Panc1 (cell line): ENCODE data around the gene CBARP. TPM values are rescaled to one million over a fixed set of nuclear protein-coding genes. Genes with fewer than 3 reads are reported as not detected.

Experiments
- ATAC-seq: fragments of 200-7000 bp; cut with Tn5 transposase; 2 replicates; pipeline ENCODE4 v1.9.1; 2020; ENCODE audit warnings: mild to moderate bottlenecking, moderate library complexity
- BruUV-seq: library from RNA; stranded (reverse); fragments of 400-500 nt; replicated peaks from 2 replicates; lab custom pipeline; 2021; lab: Mats Ljungman, UMichigan
- CTCF ChIA-PET: fragments of 300-600 bp; sonication (Branson Sonifier 250); formaldehyde crosslinking; loops from one replicate; lab custom pipeline; 2022; ENCODE audit warnings: antibody characterized with exemption; lab: Charles Lee
- POLR2A ChIA-PET: fragments of 300-600 bp; sonication (Branson Sonifier 250); formaldehyde crosslinking; loops from one replicate; lab custom pipeline; 2022; ENCODE audit warnings: antibody characterized with exemption; lab: Charles Lee
- DNase-seq: peaks from one replicate; pipeline ENCODE4 v3.0.0-alpha.2; 2010; ENCODE audit warnings: low read depth, low spot score
- H3K27ac ChIP-seq: 2 replicates; pipeline ENCODE4 v1.5.1; 2011; ENCODE audit warnings: mild to moderate bottlenecking, low read length, inconsistent platforms
- H3K27me3 ChIP-seq: fragments of 200-500 bp; sonication (Bioruptor generic); 2 replicates; pipeline ENCODE4 v1.6.0; 2014; ENCODE audit warnings: low read length, inconsistent platforms; ENCODE audit not compliant: control insufficient read depth, insufficient read depth
- H3K36me3 ChIP-seq: fragments of 200-500 bp; sonication (Bioruptor generic); 2 replicates; pipeline ENCODE4 v1.5.1; 2014; ENCODE audit warnings: inconsistent platforms, mild to moderate bottlenecking, low read length, moderate library complexity; ENCODE audit not compliant: control insufficient read depth, insufficient read depth
- H3K4me1 ChIP-seq: 2 replicates; pipeline ENCODE4 v1.5.1; 2011; ENCODE audit warnings: inconsistent platforms, mild to moderate bottlenecking, low read length, moderate library complexity; ENCODE audit not compliant: control insufficient read depth, insufficient read depth
- H3K4me3 ChIP-seq, 2 experiments: 2 replicates each; pipeline ENCODE4 v1.5.1; 2011 to 2012; ENCODE audit warnings: low read depth in 2 of 2, low read length in 2 of 2, mild to moderate bottlenecking in 2 of 2, inconsistent platforms in 1 of 2, moderate library complexity in 1 of 2
- H3K9me3 ChIP-seq: fragments of 200-500 bp; sonication (Bioruptor generic); 2 replicates; pipeline ENCODE4 v1.5.1; 2014; ENCODE audit warnings: low read depth, mild to moderate bottlenecking, inconsistent platforms, low read length, moderate library complexity; ENCODE audit not compliant: control insufficient read depth, insufficient read depth
- CTCF ChIP-seq: fragments of 450-650 bp; IDR thresholded peaks from 2 replicates; pipeline ENCODE4 v1.5.1; 2017; ENCODE audit warnings: mild to moderate bottlenecking
- POLR2AphosphoS5 ChIP-seq: IDR thresholded peaks from 2 replicates; pipeline ENCODE4 v1.6.1; 2012; ENCODE audit warnings: mild to moderate bottlenecking, low read depth, low read length, moderate library complexity
- REST ChIP-seq, 2 experiments: IDR thresholded peaks; 2 replicates each; pipeline ENCODE4 v1.6.1; 2011 to 2012; ENCODE audit warnings: low read depth in 2 of 2, control low read depth in 1 of 2, low read length in 1 of 2, mild to moderate bottlenecking in 1 of 2, moderate library complexity in 1 of 2; ENCODE audit not compliant: insufficient read depth in 1 of 2
- SIN3A ChIP-seq: IDR thresholded peaks from 2 replicates; pipeline ENCODE4 v1.6.1; 2012; ENCODE audit warnings: low read depth, mild to moderate bottlenecking, low read length, moderate library complexity, borderline replicate concordance; ENCODE audit not compliant: insufficient read depth
- TCF7L2 ChIP-seq: IDR thresholded peaks from 2 replicates; pipeline ENCODE4 v1.6.1; 2011; ENCODE audit warnings: mild to moderate bottlenecking, low read depth, low read length, inconsistent platforms
- in situ Hi-C: cut with HindIII; loops from 2 replicates; pipeline ENCODE4 v1.10.0; 2016; ENCODE audit warnings: low sequenced_read_pairs, low pct_unique_long_range_greater_than_20kb
- intact Hi-C: fragments of 100-400 bp; cut with micrococcal nuclease; formaldehyde crosslinking; loops from one replicate; pipeline ENCODE4 v1.10.0; 2022; ENCODE audit not compliant: unreplicated experiment
- total RNA-seq: library from RNA; stranded (reverse); gene quantifications from one replicate; pipeline ENCODE4 v1.2.1, GENCODE V29; 2021; ENCODE audit not compliant: unreplicated experiment

CBARP gene
- total RNA-seq, 1 experiment from 2014 or later: 14.5 TPM

GRCh38 chr19:1252821-1253513 lies 15.2 kb upstream of the CBARP start:
- ChIA-PET POLR2A (no interaction called here), CTCF (interaction anchor here (0.5 to 1.0 kb wide), 3 partner anchors 8 to 43 kb away, joined by 3 read pairs; no protein-coding TSS in a partner anchor)
- in situ Hi-C loops (no loop called here), intact Hi-C loops (no loop called here)
- DNase-seq: no peak
- Histone ChIP-seq H3K27me3 (no peaks in the 10 kb centered on the region), H3K9me3 (no peaks in the 10 kb centered on the region), H3K4me3 (peak overlapping the region; percentile 59 to 68), H3K36me3 (peaks cover 5% of the 10 kb centered on the region), H3K27ac (peak overlapping the region; percentile 85), H3K4me1 (peaks cover 39% of the 10 kb centered on the region)
- no peak for TF ChIP-seq SIN3A
- TF ChIP-seq POLR2AphosphoS5: no peak
- TF ChIP-seq CTCF: no peak
- ATAC-seq: 0 out of 2 replicates have a peak, but pooled peaks have one; percentile 8
- no TSS peak for BruUV-seq

DNA sequence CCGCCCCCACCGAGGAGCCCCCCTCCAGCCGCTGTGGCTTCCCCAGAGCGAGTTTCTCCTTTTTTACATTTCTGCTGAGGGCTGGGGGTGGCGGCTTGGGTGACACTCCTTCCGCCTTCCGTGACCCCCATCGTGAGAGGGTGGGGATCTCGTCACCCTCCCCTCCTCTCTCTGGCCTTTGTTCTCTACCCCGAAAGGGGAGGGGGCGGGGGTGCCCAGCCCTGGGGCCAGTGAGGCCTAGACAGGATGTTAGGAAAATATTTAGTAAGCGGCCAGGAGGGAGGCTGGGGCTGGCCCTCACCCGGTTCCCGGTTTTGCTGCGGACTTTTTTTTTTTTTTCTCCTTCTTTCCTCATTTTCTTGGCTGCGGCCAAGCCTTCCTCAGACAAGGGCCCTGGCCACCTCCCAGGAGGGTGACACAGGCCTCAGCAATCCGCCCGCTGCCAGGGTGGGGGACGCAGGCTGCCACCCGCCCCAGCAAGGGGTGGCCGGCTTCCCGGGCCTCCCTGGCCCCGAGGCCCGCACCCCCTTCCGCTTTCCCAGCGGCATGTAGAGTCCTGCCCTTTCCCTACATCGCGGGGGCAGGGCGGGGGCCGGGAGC lies 14.5 kb upstream of the CBARP start:
- Histone ChIP-seq H3K9me3 (no peaks in the 10 kb centered on the region), H3K36me3 (peaks cover 5% of the 10 kb centered on the region), H3K27ac (peak overlapping the region; percentile 85), H3K27me3 (no peaks in the 10 kb centered on the region), H3K4me1 (peaks cover 33% of the 10 kb centered on the region), H3K4me3 (peak overlapping the region; percentile 59 to 68)
- DNase-seq (no peak), ATAC-seq (no peak)
- intact Hi-C loops: no loop called here
- no peak for TF ChIP-seq REST (IDR thresholded peaks at IDR 0.05; ENCODE audit: insufficient read depth in 1 of 2, low read depth in 2 of 2, low read length in 1 of 2)
- TF ChIP-seq TCF7L2: 0 out of 2 replicates have a peak, but pooled peaks have one; percentile 14
- no peak for TF ChIP-seq CTCF
- no peak for TF ChIP-seq SIN3A
- TF ChIP-seq POLR2AphosphoS5: no peak
- BruUV-seq: no TSS peak
- in situ Hi-C loops: no loop called here
- CTCF ChIA-PET: interaction anchor here (0.8 kb wide), 1 partner anchor 43 kb away, joined by 3 read pairs; no protein-coding TSS in a partner anchor
- POLR2A ChIA-PET: interaction anchor here (0.6 kb wide), 1 partner anchor 14 kb away, joined by 11 read pairs; no protein-coding TSS in a partner anchor
